Muscle of leg (tissue), 11 donors: ENCODE measurements around the gene LRP5. TPM values are rescaled to one million over a fixed set of nuclear protein-coding genes. Genes with fewer than 3 reads are reported as not detected.
"Not testable (repeated sequence)": the region's sequence is repeated elsewhere in the genome, so short reads cannot be mapped to it uniquely, and the experiment has no call there.

ENCODE experiments used
- DNase-seq: peaks from one replicate; pipeline ENCODE4 v3.0.0; 2013
- H3K27ac ChIP-seq: one replicate; pipeline ENCODE4 v1.5.1; 2013; ENCODE audit warnings: mild to moderate bottlenecking, low read length, control low read depth
- H3K27me3 ChIP-seq: one replicate; pipeline ENCODE4 v1.6.1; 2013; ENCODE audit warnings: low read length; ENCODE audit not compliant: control insufficient read depth, insufficient read depth
- H3K36me3 ChIP-seq: one replicate; pipeline ENCODE4 v1.6.1; 2013; ENCODE audit warnings: low read length; ENCODE audit not compliant: control insufficient read depth, insufficient read depth
- H3K4me1 ChIP-seq: one replicate; pipeline ENCODE4 v1.6.1; 2013; ENCODE audit warnings: low read length; ENCODE audit not compliant: control insufficient read depth, insufficient read depth
- H3K4me3 ChIP-seq: one replicate; pipeline ENCODE4 v1.5.1; 2013; ENCODE audit warnings: low read length, control low read depth
- H3K9me3 ChIP-seq: replicated peaks from 2 replicates; pipeline ENCODE4 v1.6.1; 2013; ENCODE audit warnings: low read depth, low read length; ENCODE audit not compliant: control insufficient read depth
- WGBS: methylation state at CpG from one replicate; pipeline ENCODE4 v1.1.5; 2013; ENCODE audit warnings: missing lambda C conversion rate; ENCODE audit not compliant: insufficient coverage; 5-methylcytosine and 5-hydroxymethylcytosine counted together
- polyA plus RNA-seq, 8 donors: library from polyadenylated mRNA; unstranded; fragments of 120-200 nt; gene quantifications; one replicate each; pipeline versions ENCODE4 v1.2.1 to v1.2.3, GENCODE V29; 2013; ENCODE audit warnings: inconsistent platforms in 1 of 8, low replicate concordance in 1 of 8; ENCODE audit not compliant: insufficient read length in 8 of 8, insufficient read depth in 1 of 8
- total RNA-seq: library from RNA; stranded (reverse); fragments of 120-200 nt; gene quantifications from one replicate; pipeline ENCODE4 v1.2.4, GENCODE V29; 2013

Gene LRP5
- total and polyA plus RNA-seq, 9 donors: 30.9 to 70.0 (median 65.1) TPM

DNA sequence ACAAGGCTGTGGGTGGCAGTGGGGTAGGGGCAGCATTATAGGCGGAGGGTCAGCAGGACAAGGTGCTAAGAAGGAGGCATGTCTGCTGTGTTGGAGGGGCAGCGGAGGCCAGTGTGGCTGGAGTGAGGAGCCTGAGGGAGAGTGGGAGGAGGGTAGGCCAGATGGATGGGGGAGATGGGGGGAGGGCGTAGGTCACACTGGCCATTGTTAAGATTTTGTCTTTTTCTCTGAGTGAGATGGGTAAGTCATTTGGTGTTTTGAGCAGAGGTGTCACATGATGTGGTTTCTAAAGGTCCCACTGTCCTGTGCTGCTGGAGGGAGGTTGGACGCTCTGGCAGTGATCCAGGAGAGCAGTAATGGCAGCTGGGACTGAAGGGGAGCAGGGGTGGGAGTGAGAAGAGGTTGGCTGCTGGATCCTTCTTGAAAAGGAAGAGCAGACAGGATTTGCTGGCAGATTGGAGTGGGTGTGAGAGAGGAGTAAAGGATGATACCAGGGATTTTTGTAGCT is 158.0 kb downstream of the LRP5 start:
- Histone ChIP-seq H3K4me1 (peaks cover 19% of the 10 kb centered on the region), H3K4me3 (no peak overlapping the region), H3K27ac (no peak overlapping the region), H3K36me3 (peaks cover 14% of the 10 kb centered on the region), H3K9me3 (no peaks in the 10 kb centered on the region), H3K27me3 (no peaks in the 10 kb centered on the region)
- 69% methylated on average over 4 of the region's 4 CpGs for WGBS
- peak; percentile 43 for DNase-seq

DNA sequence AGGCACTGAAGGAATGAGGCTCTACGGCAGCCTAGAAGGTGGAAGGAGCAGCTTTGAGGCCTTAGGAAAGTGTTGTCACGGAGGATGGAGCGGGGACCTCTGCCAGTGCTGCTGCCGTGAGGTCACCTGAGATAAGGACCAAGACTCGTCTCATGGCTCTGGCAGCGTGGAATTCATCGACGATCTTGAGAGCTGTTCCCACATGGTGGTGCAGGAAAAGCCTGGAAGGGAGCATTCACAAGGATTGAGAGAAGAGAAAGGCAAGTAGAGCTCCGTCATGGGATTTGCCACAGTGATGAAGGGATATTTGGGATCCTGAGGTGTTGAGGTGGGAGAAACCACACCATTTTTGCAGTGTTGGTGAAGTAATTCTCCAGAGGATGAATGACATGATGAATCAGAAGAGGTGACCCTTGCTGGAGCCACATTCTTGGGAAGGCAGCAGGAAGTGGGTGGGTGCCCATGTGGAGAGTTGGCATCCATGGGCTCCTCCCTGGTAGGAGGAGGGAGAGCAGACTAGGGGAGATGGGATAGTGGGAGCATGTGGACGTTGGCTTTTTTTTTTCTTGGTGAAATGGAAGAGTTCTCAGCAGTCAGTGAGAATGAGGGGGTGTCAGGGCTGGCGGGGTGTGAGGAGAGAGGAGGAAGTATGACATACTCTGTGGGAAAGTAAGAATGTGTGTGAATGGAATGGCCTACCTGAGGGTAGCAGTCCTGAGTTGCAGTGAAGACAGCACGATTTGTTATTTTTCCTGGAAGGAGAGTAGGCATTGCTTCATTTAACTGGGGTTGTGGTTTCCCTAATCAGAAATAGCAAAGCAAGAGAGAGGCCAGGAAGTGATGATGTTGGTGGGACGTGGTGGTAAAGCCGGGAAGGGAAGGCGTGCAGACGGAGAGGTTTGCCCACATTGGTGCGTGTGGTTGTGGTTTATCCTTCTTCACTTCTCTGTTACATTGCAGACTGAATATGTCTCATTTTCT is 159.3 kb downstream of the LRP5 start:
- 86% methylated on average over 12 of the region's 17 CpGs for WGBS
- no peak for DNase-seq
- no peaks in the 10 kb centered on the region for H3K27me3 ChIP-seq
- H3K4me3 ChIP-seq: no peak overlapping the region
- H3K9me3 ChIP-seq: no peaks in the 10 kb centered on the region
- H3K27ac ChIP-seq: no peak overlapping the region
- H3K36me3 ChIP-seq: peaks cover 14% of the 10 kb centered on the region
- H3K4me1 ChIP-seq: peaks cover 19% of the 10 kb centered on the region

DNA sequence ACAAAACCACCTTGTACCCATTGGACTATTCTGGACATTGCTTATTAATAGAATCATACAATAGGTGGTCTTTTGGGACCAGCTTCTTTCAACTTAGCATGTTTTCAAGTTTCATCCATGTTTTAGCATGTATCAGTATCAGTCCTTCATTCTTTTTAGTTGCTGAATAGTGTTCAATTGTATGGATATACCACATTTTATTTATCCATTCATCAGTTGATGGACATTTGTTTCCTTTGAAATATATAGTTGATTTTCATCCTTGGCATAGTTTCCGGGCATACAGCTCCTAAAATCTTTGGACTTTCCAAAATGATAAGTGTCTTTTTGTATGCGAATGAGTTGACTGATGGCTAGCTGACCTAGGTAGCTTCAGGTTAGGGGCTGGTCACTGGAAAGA is 160.4 kb downstream of the LRP5 start:
- 86% methylated on average over 1 of the region's 2 CpGs for WGBS
- H3K9me3 ChIP-seq: no peaks in the 10 kb centered on the region
- no peaks in the 10 kb centered on the region for H3K27me3 ChIP-seq
- H3K27ac ChIP-seq: no peak overlapping the region
- no peak overlapping the region for H3K4me3 ChIP-seq
- H3K4me1 ChIP-seq: peaks cover 19% of the 10 kb centered on the region
- H3K36me3 ChIP-seq: peaks cover 12% of the 10 kb centered on the region
- no peak for DNase-seq

DNA sequence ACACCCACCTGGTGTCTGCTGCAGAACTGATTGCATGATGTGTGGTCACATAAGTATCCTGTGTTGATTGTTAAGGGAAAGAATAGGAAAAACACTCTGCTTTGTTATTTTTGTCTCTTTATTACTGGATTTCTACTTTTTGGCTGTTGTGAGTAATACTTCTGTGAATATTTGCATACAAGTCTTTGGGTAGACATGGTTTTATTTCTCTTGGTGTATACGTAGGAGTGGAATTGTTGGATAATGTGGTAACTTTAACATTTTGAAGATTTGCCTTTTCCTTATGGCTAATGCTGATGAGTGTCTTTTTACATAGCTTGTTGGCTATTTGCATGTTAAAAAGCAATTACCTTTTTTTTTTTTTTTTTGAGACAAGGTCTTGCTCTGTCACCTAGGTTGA is 161.3 kb downstream of the LRP5 start:
- H3K9me3 ChIP-seq: no peaks in the 10 kb centered on the region
- H3K36me3 ChIP-seq: peaks cover 12% of the 10 kb centered on the region
- peaks cover 19% of the 10 kb centered on the region for H3K4me1 ChIP-seq
- H3K27me3 ChIP-seq: no peaks in the 10 kb centered on the region
- no peak overlapping the region for H3K4me3 ChIP-seq
- no peak overlapping the region for H3K27ac ChIP-seq
- no peak for DNase-seq
- WGBS: no CpG with 5 or more reads among the region's 1 CpG

DNA sequence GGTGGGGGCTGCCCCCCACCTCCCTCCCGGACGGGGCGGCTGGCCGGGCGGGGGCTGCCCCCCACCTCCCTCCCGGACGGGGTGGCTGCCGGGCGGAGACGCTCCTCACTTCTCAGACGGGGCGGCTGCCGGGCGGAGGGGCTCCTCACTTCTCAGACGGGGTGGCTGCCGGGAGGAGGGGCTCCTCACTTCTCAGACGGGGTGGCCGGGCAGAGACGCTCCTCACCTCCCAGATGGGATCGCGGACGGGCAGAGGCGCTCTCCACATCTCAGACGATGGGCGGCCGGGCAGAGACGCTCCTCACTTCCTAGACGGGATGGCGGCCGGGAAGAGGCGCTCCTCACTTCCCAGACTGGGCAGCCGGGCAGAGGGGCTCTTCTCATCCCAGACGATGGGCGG is 163.2 kb downstream of the LRP5 start:
- H3K9me3 ChIP-seq, DNase-seq, H3K4me3 ChIP-seq, H3K27ac ChIP-seq, H3K27me3 ChIP-seq: not testable (repeated sequence)
- Histone ChIP-seq H3K4me1 (peaks cover 11% of the 10 kb centered on the region), H3K36me3 (peaks cover 12% of the 10 kb centered on the region)
- WGBS: 98% methylated on average over 24 of the region's 34 CpGs

DNA sequence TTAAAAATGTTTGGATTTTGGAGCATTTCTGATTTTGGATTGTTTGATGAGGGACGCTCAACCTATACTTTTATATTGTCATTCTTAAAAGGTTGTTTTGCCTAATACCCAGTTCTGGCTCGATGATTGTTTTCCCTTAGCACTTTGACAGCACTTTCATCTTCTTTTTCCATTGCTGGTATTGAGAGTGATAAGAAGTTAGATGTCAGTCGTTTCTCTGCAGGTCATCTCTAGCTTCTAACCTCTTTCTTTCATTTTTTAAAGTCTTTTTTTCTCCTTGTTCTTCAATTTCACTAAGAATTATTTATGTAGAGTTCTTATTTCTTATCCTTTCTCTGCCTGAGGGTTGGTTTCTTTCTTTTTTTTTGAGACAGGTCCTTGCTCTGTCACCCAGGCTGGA is 167.0 kb downstream of the LRP5 start:
- Histone ChIP-seq H3K4me1 (peaks cover 5% of the 10 kb centered on the region), H3K36me3 (no peaks in the 10 kb centered on the region), H3K9me3 (no peaks in the 10 kb centered on the region), H3K27me3 (no peaks in the 10 kb centered on the region), H3K27ac (no peak overlapping the region), H3K4me3 (no peak overlapping the region)
- no peak for DNase-seq
- WGBS: no CpG with 5 or more reads among the region's 3 CpGs

DNA sequence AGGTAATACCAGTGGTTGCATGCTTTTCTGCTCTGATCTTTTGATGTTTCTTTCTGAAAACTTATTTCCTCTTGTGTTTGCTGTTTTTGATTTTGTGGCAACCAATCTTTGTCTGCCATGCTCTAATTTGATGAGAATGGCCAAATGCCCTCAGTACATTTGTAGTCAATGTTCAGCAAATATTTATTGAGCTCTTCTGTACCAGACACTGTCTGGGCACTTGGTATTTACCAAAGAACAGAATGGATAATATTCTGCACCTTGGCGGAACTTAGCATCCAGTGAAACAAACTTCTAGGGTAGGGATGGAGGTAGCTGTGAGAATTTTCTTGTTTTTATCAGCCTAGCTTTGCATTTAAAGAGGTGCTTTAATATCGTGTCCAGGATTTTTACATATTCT is 167.8 kb downstream of the LRP5 start:
- Histone ChIP-seq H3K27me3 (no peaks in the 10 kb centered on the region), H3K36me3 (no peaks in the 10 kb centered on the region), H3K9me3 (no peaks in the 10 kb centered on the region), H3K4me3 (no peak overlapping the region), H3K4me1 (peaks cover 5% of the 10 kb centered on the region), H3K27ac (no peak overlapping the region)
- DNase-seq: no peak
- 88% methylated on average over 1 of the region's 2 CpGs for WGBS

DNA sequence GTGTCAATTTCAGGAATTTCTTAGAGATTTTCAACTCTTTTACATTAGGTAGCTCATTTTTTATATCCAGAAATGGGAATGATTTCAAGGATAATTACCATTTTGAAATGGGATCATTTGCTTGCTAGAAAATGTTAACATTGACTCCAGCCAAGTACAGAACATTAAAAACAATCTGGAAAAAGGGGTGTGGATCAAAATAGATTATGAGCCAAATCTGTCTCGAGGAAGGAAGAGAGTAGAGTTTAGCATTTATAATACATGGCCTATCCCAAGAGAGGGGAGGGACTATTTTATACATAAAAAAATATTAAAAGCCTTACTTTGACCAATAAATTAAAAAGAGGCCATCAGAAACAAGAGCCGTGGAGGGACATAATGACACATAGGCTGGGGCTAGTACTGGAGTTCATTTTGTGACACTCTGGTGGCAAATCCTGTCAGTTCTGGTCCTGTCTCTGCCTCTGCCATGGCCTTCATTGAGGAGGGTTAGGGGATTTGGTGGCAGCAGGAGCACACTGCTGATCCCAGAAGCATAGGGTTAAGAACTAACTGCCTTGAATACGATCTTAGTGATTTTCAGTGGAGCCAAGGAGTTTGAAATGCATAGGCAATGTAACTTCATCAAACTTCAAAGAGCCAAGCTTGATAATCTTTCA is 168.6 kb downstream of the LRP5 start:
- H3K27ac ChIP-seq: peak overlapping the region; percentile 21
- no peaks in the 10 kb centered on the region for H3K36me3 ChIP-seq
- H3K4me1 ChIP-seq: peaks cover 5% of the 10 kb centered on the region
- DNase-seq: peak; percentile 73
- no CpG with 5 or more reads among the region's 3 CpGs for WGBS
- peaks cover 3% of the 10 kb centered on the region for H3K9me3 ChIP-seq
- H3K4me3 ChIP-seq: no peak overlapping the region
- H3K27me3 ChIP-seq: no peaks in the 10 kb centered on the region

DNA sequence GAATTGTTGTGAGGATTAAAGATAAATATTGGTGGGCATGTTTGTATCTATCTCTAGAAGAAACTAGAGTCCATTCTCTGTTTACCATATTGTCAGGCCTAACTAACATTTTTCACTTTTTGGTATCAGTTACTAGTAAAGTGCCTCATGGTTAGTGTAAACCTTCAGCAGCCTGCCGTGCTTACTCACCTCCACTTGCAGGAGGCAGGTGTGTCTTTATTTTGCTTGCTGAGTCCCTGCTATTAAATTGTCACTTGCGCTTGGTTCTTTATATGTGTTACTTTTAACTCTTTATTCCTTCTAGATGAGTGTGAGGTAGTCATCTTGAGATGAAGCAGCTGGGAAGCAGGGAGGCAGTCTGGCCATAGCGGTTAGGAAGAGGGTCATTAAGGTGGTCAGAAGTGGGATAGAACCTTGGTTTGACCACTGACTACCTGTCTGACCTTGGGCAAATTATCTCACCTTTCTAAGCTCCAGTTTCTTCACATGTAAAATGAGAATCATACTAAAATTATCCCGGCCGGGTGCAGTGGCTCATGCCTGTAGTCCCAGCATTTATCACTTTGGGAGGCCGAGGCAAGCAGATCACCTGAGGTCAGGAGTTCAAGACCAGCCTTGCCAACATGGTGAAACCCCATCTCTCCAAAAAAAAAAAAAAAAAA is 169.3 kb downstream of the LRP5 start:
- Histone ChIP-seq H3K27me3 (no peaks in the 10 kb centered on the region), H3K4me3 (no peak overlapping the region), H3K27ac (no peak overlapping the region), H3K36me3 (no peaks in the 10 kb centered on the region), H3K4me1 (peaks cover 5% of the 10 kb centered on the region), H3K9me3 (peaks cover 3% of the 10 kb centered on the region)
- no peak for DNase-seq
- no CpG with 5 or more reads among the region's 6 CpGs for WGBS

DNA sequence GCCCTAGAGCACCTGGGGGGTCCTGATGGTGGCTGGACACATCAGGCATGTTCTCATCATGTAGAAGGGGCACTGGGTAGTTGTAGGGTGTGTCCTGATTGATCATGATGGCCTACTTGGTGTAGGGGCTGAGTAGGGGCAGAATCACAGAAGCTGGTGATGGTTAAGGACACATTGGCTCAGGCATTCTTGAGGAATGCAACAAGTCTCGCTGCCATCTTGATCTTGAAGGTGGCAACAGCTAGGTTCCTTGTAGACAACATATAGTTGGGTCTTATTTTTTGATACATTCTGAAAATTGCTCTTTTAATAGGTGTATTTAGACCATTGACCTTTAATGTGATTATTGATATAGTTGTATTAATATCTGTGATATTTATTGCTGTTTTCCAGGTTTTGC is 176.2 kb downstream of the LRP5 start:
- H3K4me3 ChIP-seq: no peak overlapping the region
- peaks cover 3% of the 10 kb centered on the region for H3K9me3 ChIP-seq
- H3K27ac ChIP-seq: no peak overlapping the region
- no peak for DNase-seq
- no peaks in the 10 kb centered on the region for H3K27me3 ChIP-seq
- no CpG with 5 or more reads among the region's 1 CpG for WGBS
- H3K36me3 ChIP-seq: peaks cover 3% of the 10 kb centered on the region
- H3K4me1 ChIP-seq: no peaks in the 10 kb centered on the region
